BLaER1 treated with 17β-estradiol and CSF1 and Interleukin-3, amounts not matched to agents 10 nM and 100 nM (cell line): Measurements from ENCODE around the gene XRCC6.
A peak's percentile ranks its signal among the peaks of the same experiment; 100 is the strongest.
"Not testable (repeated sequence)": the region's sequence is repeated elsewhere in the genome, so short reads cannot be mapped to it uniquely, and the experiment has no call there.

Experiments
- H3K27ac ChIP-seq, 11 experiments: shearing (Covaris generic); formaldehyde crosslinking; 2 replicates each; pipeline ENCODE4 v1.8.1; 2022
- H3K27me3 ChIP-seq, 11 experiments: shearing (Covaris generic); formaldehyde crosslinking; 2 replicates each; pipeline ENCODE4 v1.8.1; 2022
- H3K36me3 ChIP-seq, 11 experiments: shearing (Covaris generic); formaldehyde crosslinking; 2 replicates each; pipeline ENCODE4 v1.8.1; 2022
- H3K4me1 ChIP-seq, 10 experiments: shearing (Covaris generic); formaldehyde crosslinking; 2 replicates each; pipeline ENCODE4 v1.8.1; 2022
- H3K4me2 ChIP-seq, 11 experiments: shearing (Covaris generic); formaldehyde crosslinking; 2 replicates each; pipeline ENCODE4 v1.8.1; 2022
- H3K4me3 ChIP-seq, 10 experiments: shearing (Covaris generic); formaldehyde crosslinking; 2 replicates each; pipeline ENCODE4 v1.8.1; 2022
- H3K9ac ChIP-seq, 11 experiments: shearing (Covaris generic); formaldehyde crosslinking; 2 replicates each; pipeline ENCODE4 v1.8.1; 2022
- H3K9me3 ChIP-seq, 11 experiments: shearing (Covaris generic); formaldehyde crosslinking; replicated peaks in 1 of 11; 2 replicates each; pipeline ENCODE4 v1.8.1; 2022
- H4K20me1 ChIP-seq, 11 experiments: shearing (Covaris generic); formaldehyde crosslinking; 2 replicates each; pipeline ENCODE4 v1.8.1; 2022
- Cebpa-rat ChIP-seq, 11 experiments: shearing (Covaris generic); IDR thresholded peaks; 2 replicates each; pipeline ENCODE4 v1.8.1; 2022

XRCC6 gene

DNA sequence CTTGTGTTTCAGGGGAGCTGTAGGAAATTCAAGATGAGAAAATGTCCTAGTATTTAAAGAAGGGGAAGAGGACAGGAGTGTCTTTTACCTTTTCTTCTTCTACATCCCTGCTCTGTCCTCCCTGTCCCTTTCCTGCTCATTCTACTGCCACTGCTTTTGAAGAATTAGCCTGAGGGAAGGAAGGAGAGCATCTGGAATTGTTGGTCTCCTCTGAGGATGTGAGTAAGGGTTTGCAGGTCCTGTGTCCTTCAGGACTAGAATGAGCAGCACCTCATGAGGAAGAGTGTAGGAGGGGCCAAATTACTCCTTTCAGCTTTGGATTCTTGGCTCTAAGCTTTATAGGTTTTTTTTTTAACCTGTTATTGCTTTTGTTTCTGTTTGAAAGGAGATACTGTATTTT, 43.4 kb downstream of the XRCC6 start:
- H3K27ac ChIP-seq: no peak overlapping the region

DNA sequence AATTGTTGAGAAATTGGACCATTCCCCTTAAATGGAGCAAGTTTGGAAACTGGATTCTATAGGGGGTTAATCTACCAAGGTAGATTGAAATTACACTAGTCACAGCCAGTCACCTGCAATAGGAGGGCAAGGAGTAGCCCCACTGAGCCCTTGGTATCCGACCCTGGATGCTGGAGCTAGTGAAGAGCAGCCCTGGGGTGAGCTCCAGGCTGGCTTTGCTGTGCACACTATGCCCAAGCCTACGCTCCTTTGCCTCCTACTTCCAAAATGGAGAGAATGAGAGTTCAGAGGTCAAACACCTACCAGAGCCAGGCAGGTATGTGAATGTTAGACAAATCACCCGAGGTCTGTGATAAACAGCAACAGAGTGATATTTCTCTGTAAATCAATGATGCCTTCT, 43.9 kb downstream of the XRCC6 start:
- H3K4me1 ChIP-seq: peaks cover 15 to 21% (median 20%) of the 10 kb centered on the region in 10 experiments
- no peaks in the 10 kb centered on the region for H3K9me3 ChIP-seq
- no peaks in the 10 kb centered on the region for H3K27me3 ChIP-seq
- no peak overlapping the region for H3K4me2 ChIP-seq
- H3K9ac ChIP-seq: no peak overlapping the region
- TF ChIP-seq Cebpa-rat (IDR thresholded peaks at IDR 0.05): no peak
- no peak overlapping the region for H3K4me3 ChIP-seq
- H4K20me1 ChIP-seq: peaks cover 0 to 50% (median 20%) of the 10 kb centered on the region in 11 experiments; a peak in 15 of 22 replicates
- no peak overlapping the region for H3K27ac ChIP-seq
- peaks cover 48 to 72% (median 61%) of the 10 kb centered on the region in 11 experiments for H3K36me3 ChIP-seq

More for the DNA sequence above, 43.4 kb downstream of the XRCC6 start:
- H3K9ac ChIP-seq: no peak overlapping the region
- no peak for TF ChIP-seq Cebpa-rat (IDR thresholded peaks at IDR 0.05)
- H3K9me3 ChIP-seq: no peaks in the 10 kb centered on the region
- H3K27me3 ChIP-seq: no peaks in the 10 kb centered on the region
- H3K36me3 ChIP-seq: peaks cover 53 to 74% (median 64%) of the 10 kb centered on the region in 11 experiments
- H3K4me3 ChIP-seq: no peak overlapping the region
- H4K20me1 ChIP-seq: peaks cover 0 to 55% (median 24%) of the 10 kb centered on the region in 11 experiments; a peak in 16 of 22 replicates
- H3K4me2 ChIP-seq: no peak overlapping the region
- peaks cover 15 to 21% (median 20%) of the 10 kb centered on the region in 10 experiments for H3K4me1 ChIP-seq

- H3K4me1 ChIP-seq: peaks cover 15 to 27% (median 20%) of the 10 kb centered on the region in 10 experiments
- H3K27ac ChIP-seq: 0 out of 22 replicates have a peak overlapping the region, but pooled peaks of 1 of the 11 experiments have one; percentile 9
- no peak overlapping the region for H3K4me2 ChIP-seq
- no peak overlapping the region for H3K9ac ChIP-seq
- peaks cover 19 to 69% (median 58%) of the 10 kb centered on the region in 11 experiments for H3K36me3 ChIP-seq
- no peak overlapping the region for H3K4me3 ChIP-seq
- H3K9me3 ChIP-seq: no peaks in the 10 kb centered on the region
- peaks cover 0 to 37% (median 19%) of the 10 kb centered on the region in 11 experiments; a peak in 17 of 22 replicates for H4K20me1 ChIP-seq
- H3K27me3 ChIP-seq: no peaks in the 10 kb centered on the region
- TF ChIP-seq Cebpa-rat (IDR thresholded peaks at IDR 0.05): no peak
These were observed 48.1 kb downstream of the XRCC6 start for GRCh38 chr22:41668971-41669911.

DNA sequence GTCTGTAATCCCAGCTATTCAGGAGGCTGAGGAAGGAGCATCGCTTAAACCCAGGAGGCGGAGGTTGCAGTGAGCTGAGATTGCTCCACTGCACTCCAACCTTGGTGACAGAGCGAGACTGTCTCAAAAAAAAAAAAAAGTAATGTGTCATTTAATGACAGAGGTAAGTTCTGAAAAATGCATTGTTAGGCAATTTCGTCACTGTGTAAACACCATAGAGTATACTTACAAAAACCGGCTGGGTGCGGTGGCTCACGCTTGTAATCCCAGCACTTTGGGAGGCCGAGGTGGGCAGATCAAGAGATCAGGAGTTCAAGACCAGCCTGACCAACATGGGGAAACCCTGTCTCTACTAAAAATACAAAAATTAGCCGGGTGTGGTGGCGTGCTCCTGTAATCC, 51.0 kb downstream of the XRCC6 start:
- Histone ChIP-seq H4K20me1 (peaks cover 0 to 56% (median 42%) of the 10 kb centered on the region in 11 experiments; a peak in 19 of 22 replicates), H3K36me3 (peaks cover 36 to 84% (median 70%) of the 10 kb centered on the region in 11 experiments), H3K4me1 (peaks cover 12 to 31% (median 19%) of the 10 kb centered on the region in 10 experiments)
- not testable (repeated sequence) for H3K27ac ChIP-seq, H3K27me3 ChIP-seq, H3K9ac ChIP-seq, H3K4me2 ChIP-seq, H3K4me3 ChIP-seq, H3K9me3 ChIP-seq

DNA sequence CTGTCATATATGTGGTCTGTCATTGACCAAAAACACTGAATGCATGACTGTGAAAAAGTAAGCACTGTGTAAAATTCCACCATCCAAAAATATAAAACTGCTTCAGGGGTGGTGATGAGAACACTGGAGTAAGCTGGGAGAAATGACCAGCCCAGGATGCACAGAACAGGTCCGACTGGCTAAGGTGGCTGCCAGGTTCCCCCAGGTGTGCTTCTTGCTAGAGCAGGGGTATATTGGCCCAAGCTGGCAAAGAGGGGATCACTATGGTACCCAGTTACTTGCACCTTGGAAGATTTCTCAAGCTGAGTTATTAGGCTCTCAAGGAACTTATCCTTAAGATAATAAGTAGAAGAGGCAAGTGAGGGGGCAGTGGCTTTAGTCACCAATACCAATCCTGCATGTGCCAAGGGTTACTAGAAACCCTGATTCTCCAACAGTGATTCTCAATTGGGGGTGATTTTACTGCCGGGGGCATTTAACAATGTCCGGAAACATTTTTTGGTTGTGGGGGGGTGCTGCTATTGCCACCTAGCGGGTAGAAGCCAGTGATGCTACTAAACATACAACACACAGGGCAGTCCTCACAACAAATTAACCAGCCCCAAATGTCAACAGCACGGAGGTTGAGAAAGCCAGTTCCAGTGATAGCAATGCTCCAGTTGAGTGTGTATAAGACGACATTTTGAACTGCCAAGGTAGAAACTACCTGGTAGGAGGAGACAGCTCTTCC, 51.9 kb downstream of the XRCC6 start:
- H4K20me1 ChIP-seq: peaks cover 0 to 64% (median 51%) of the 10 kb centered on the region in 11 experiments; a peak in 19 of 22 replicates
- H3K27me3 ChIP-seq: no peaks in the 10 kb centered on the region
- H3K27ac ChIP-seq: no peak overlapping the region
- H3K9ac ChIP-seq: no peak overlapping the region
- no peak overlapping the region for H3K4me3 ChIP-seq
- peaks cover 4 to 23% (median 11%) of the 10 kb centered on the region in 10 experiments; a peak in 17 of 20 replicates for H3K4me1 ChIP-seq
- no peak for TF ChIP-seq Cebpa-rat (IDR thresholded peaks at IDR 0.05)
- H3K36me3 ChIP-seq: peaks cover 44 to 92% (median 78%) of the 10 kb centered on the region in 11 experiments
- no peaks in the 10 kb centered on the region for H3K9me3 ChIP-seq
- 0 out of 22 replicates have a peak overlapping the region, but pooled peaks of 1 of the 11 experiments have one; percentile 5 for H3K4me2 ChIP-seq

GRCh38 chr22:41674846-41675340, 53.8 kb downstream of the XRCC6 start:
- H4K20me1 ChIP-seq: peaks cover 9 to 84% (median 69%) of the 10 kb centered on the region in 11 experiments; a peak in 21 of 22 replicates

DNA sequence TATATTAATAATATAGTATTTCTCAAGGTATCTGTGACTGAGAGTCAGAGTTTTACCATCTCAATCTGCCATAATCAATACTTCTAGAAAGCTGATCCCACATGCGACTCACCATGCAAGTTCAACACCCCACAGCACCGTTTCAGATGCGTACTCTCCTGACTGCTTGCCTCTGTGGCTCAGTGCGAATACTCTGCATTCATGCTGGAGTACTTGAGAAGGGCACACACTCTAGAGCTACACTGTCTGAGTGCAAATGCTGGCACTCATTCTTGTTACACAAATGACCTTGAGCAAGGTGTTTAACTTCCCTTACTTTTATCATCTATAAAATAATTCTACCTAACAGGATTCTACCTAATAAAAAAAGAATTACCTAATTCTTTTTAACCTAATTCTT, 55.0 kb downstream of the XRCC6 start:
- H3K9ac ChIP-seq: no peak overlapping the region
- no peak overlapping the region for H3K4me3 ChIP-seq
- H3K36me3 ChIP-seq: peaks cover 72 to 100% (median 94%) of the 10 kb centered on the region in 11 experiments
- no peaks in the 10 kb centered on the region for H3K27me3 ChIP-seq
- peaks cover 0 to 27% (median 8%) of the 10 kb centered on the region in 10 experiments; a peak in 8 of 20 replicates for H3K4me1 ChIP-seq
- H4K20me1 ChIP-seq: peaks cover 18 to 96% (median 82%) of the 10 kb centered on the region in 11 experiments; a peak in 21 of 22 replicates
- H3K27ac ChIP-seq: no peak overlapping the region
- H3K4me2 ChIP-seq: no peak overlapping the region
- no peak for TF ChIP-seq Cebpa-rat (IDR thresholded peaks at IDR 0.05)
- H3K9me3 ChIP-seq: no peaks in the 10 kb centered on the region

More at GRCh38 chr22:41674846-41675340, 53.8 kb downstream of the XRCC6 start:
- H3K4me1 ChIP-seq: peaks cover 0 to 27% (median 7%) of the 10 kb centered on the region in 10 experiments; a peak in 6 of 20 replicates
- no peak overlapping the region for H3K27ac ChIP-seq
- no peak for TF ChIP-seq Cebpa-rat (IDR thresholded peaks at IDR 0.05)
- H3K4me3 ChIP-seq: no peak overlapping the region
- H3K9ac ChIP-seq: peak overlapping the region in 3 of 11 experiments; percentile 4 to 26 (median 20); a peak in 2 of 22 replicates
- H3K4me2 ChIP-seq: no peak overlapping the region
- H3K27me3 ChIP-seq: no peaks in the 10 kb centered on the region
- H3K36me3 ChIP-seq: peaks cover 63 to 100% (median 92%) of the 10 kb centered on the region in 11 experiments
- no peaks in the 10 kb centered on the region for H3K9me3 ChIP-seq

GRCh38 chr22:41681616-41682015, 60.5 kb downstream of the XRCC6 start:
- TF ChIP-seq Cebpa-rat (IDR thresholded peaks at IDR 0.05): no peak
- H3K9me3 ChIP-seq: peaks cover 0 to 8% (median 0%) of the 10 kb centered on the region in 11 experiments; a peak in 2 of 22 replicates
- H3K27ac ChIP-seq: peak overlapping the region; percentile 39 to 79 (median 69); a peak in 20 of 22 replicates
- H4K20me1 ChIP-seq: peaks cover 28 to 100% (median 94%) of the 10 kb centered on the region in 11 experiments; a peak in 21 of 22 replicates
- H3K4me3 ChIP-seq: peak overlapping the region; percentile 59 to 78 (median 68)
- peak overlapping the region; percentile 64 to 78 (median 75) for H3K4me2 ChIP-seq
- peak overlapping the region; percentile 49 to 83 (median 77) for H3K9ac ChIP-seq
- no peaks in the 10 kb centered on the region for H3K27me3 ChIP-seq
- H3K36me3 ChIP-seq: peaks cover 39 to 85% (median 66%) of the 10 kb centered on the region in 11 experiments
- H3K4me1 ChIP-seq: peaks cover 13 to 28% (median 21%) of the 10 kb centered on the region in 10 experiments; a peak in 18 of 20 replicates
